HepG2 (cell line): Measurements from ENCODE around the gene ITGB6. TPM values are rescaled to one million over a fixed set of nuclear protein-coding genes. Genes with fewer than 3 reads are reported as not detected.

ENCODE experiments used
- ATAC-seq: fragments of 200-7000 bp; cut with Tn5 transposase; 3 replicates; pipeline ENCODE4 v1.9.1; 2020; ENCODE audit warnings: mild to moderate bottlenecking, moderate library complexity
- BruUV-seq: library from RNA; stranded (reverse); fragments of 400-500 nt; replicated peaks from 2 replicates; lab custom pipeline; 2021; lab: Mats Ljungman, UMichigan
- CTCF ChIA-PET: fragments of 300-600 bp; formaldehyde crosslinking; extraction: SDS; loops from one replicate; lab custom pipeline; 2021; ENCODE audit warnings: low total read pairs, inconsistent platforms, low intra/inter-chr PET ratio; lab: Yijun Ruan, JAX
- POLR2A ChIA-PET: fragments of 350-600 bp; sonication (Branson Sonifier 250); formaldehyde crosslinking; loops from one replicate; lab custom pipeline; 2020; ENCODE audit warnings: antibody characterized with exemption, inconsistent platforms; lab: Yijun Ruan, JAX
- DNase-seq: peaks from one replicate; pipeline ENCODE4 v3.0.0-alpha.2; 2015; ENCODE audit warnings: low spot score
- FAIRE-seq: peaks from 3 replicates; lab custom pipeline; 2011; peaks lifted over from hg19 to GRCh38; lab: Jason Lieb, UNC
- H2AFZ ChIP-seq: one replicate; pipeline ENCODE4 v1.6.1; 2011; ENCODE audit warnings: low read length, inconsistent platforms
- H3K27ac ChIP-seq: fragments of 300-600 bp; 3 replicates; pipeline ENCODE4 v1.8.0; 2011; ENCODE audit warnings: mixed run types, mild to moderate bottlenecking, mixed read lengths, low read length, inconsistent platforms; ENCODE audit not compliant: insufficient read depth; ENCODE audit errors: extremely low read length
- H3K27me3 ChIP-seq, 2 experiments: fragments of 200-600 bp in 1 of 2; 2 replicates in 1 of 2; 3 replicates in 1 of 2; pipeline versions ENCODE4 v1.6.0 to v1.8.0; 2011; ENCODE audit warnings: low read length in 2 of 2, mild to moderate bottlenecking in 2 of 2, moderate library complexity in 2 of 2, inconsistent platforms in 1 of 2; ENCODE audit not compliant: insufficient read depth in 2 of 2, control insufficient read depth in 1 of 2
- H3K36me3 ChIP-seq, 2 experiments: fragments of 200-600 bp in 1 of 2; replicated peaks in 1 of 2; 2 replicates in 1 of 2; 3 replicates in 1 of 2; pipeline versions ENCODE4 v1.5.1 to v1.8.0; 2011; ENCODE audit warnings: low read length in 2 of 2, inconsistent platforms in 1 of 2; ENCODE audit not compliant: insufficient read depth in 2 of 2, control insufficient read depth in 1 of 2
- H3K4me1 ChIP-seq: 2 replicates; pipeline ENCODE4 v1.5.1; 2012; ENCODE audit warnings: low read length, inconsistent platforms; ENCODE audit not compliant: insufficient read depth
- H3K4me2 ChIP-seq: 2 replicates; pipeline ENCODE4 v1.6.0; 2011; ENCODE audit warnings: low read depth, low read length, inconsistent platforms
- H3K4me3 ChIP-seq, 3 experiments: fragments of 200-600 bp in 1 of 3; sonication (generic), shearing (Covaris generic) in 1 of 3; replicated peaks in 1 of 3; 2 replicates each; pipeline ENCODE4 v1.5.1; 2011 to 2016; ENCODE audit warnings: low read length in 3 of 3, inconsistent platforms in 2 of 3, low read depth in 2 of 3, mild to moderate bottlenecking in 2 of 3, control low read depth in 1 of 3, mixed read lengths in 1 of 3; ENCODE audit not compliant: insufficient read depth in 1 of 3
- H3K79me2 ChIP-seq: one replicate; pipeline ENCODE4 v1.6.1; 2011; ENCODE audit warnings: low read length, inconsistent platforms; ENCODE audit not compliant: insufficient read depth
- H3K9ac ChIP-seq: 2 replicates; pipeline ENCODE4 v1.6.0; 2011; ENCODE audit warnings: mild to moderate bottlenecking, low read depth, low read length, inconsistent platforms; ENCODE audit not compliant: insufficient read depth
- H3K9me3 ChIP-seq: 2 replicates; pipeline ENCODE4 v1.5.1; 2012; ENCODE audit warnings: mild to moderate bottlenecking, low read length
- H4K20me1 ChIP-seq: 2 replicates; pipeline ENCODE4 v1.6.0; 2011; ENCODE audit warnings: inconsistent platforms, mild to moderate bottlenecking, low read length, moderate library complexity; ENCODE audit not compliant: insufficient read depth
- HDAC2 ChIP-seq: sonication (generic); formaldehyde crosslinking; IDR thresholded peaks from 2 replicates; pipeline ENCODE4 v1.4.0; 2020; ENCODE audit warnings: missing genetic modification reagents
- HNF4G ChIP-seq, 2 experiments: sonication (generic) in 1 of 2; formaldehyde crosslinking in 1 of 2; IDR thresholded peaks; 2 replicates each; pipeline versions ENCODE4 v1.4.0 to v1.6.1; 2011 to 2020; ENCODE audit warnings: borderline replicate concordance in 2 of 2, low read depth in 2 of 2, mild to moderate bottlenecking in 2 of 2, low read length in 1 of 2, missing genetic modification reagents in 1 of 2, moderate library complexity in 1 of 2
- MIXL1 ChIP-seq: IDR thresholded peaks from 2 replicates; pipeline ENCODE4 v1.6.1; 2016
- SALL2 ChIP-seq: sonication (generic); formaldehyde crosslinking; IDR thresholded peaks from 2 replicates; pipeline ENCODE4 v1.8.1; 2023; ENCODE audit warnings: mild to moderate bottlenecking, missing genetic modification reagents, inconsistent platforms
- TBP ChIP-seq: sonication (generic); formaldehyde crosslinking; IDR thresholded peaks from 2 replicates; pipeline ENCODE4 v1.5.0; 2020; ENCODE audit warnings: missing genetic modification reagents
- ZNF331 ChIP-seq: sonication (generic); formaldehyde crosslinking; IDR thresholded peaks from 2 replicates; pipeline ENCODE4 v1.4.0; 2020; ENCODE audit warnings: missing genetic modification reagents
- WGBS: methylation state at CpG from one replicate; pipeline ENCODE4 v1.1.6; 2017; ENCODE audit warnings: low lambda C conversion rate; 5-methylcytosine and 5-hydroxymethylcytosine counted together
- in situ Hi-C: cut with HindIII; loops from 2 replicates; pipeline ENCODE4 v1.10.0; 2017; ENCODE audit warnings: low pct_unique_long_range_greater_than_20kb; ENCODE audit not compliant: extremely low pct_ligation_motif_present
- intact Hi-C: fragments of 100-400 bp; cut with micrococcal nuclease; formaldehyde crosslinking; loops from one replicate; pipeline ENCODE4 v1.10.0; 2022; ENCODE audit not compliant: unreplicated experiment
- polyA plus RNA-seq, 8 experiments: library from polyadenylated mRNA; depleted of rRNA in 3 of 8; stranded (reverse) in 7 of 8; unstranded in 1 of 8; fragments of >200 nt; fragmentation: Illumina TruSeq in 4 of 8; extraction: Trizol in 4 of 8; gene quantifications; 2 replicates each; pipeline versions ENCODE4 v1.2.1 to v1.2.3, GENCODE V29; 2011 to 2016; ENCODE audit warnings: low read depth in 4 of 8, missing spikeins in 1 of 8, mixed read lengths in 1 of 8; ENCODE audit not compliant: insufficient read depth in 1 of 8
- total RNA-seq, 5 experiments: library from RNA; depleted of rRNA; stranded (reverse); fragments of >200 nt; fragmentation: Illumina TruSeq; extraction: Trizol; gene quantifications; 2 replicates each; pipeline ENCODE4 v1.2.3, GENCODE V29; 2016; ENCODE audit warnings: low read depth in 1 of 5
- TF ChIP-seq, protein P1 (sequence below): sonication (generic); formaldehyde crosslinking; IDR thresholded peaks from 2 replicates; pipeline ENCODE4 v1.5.1; 2020; ENCODE audit warnings: mild to moderate bottlenecking, missing genetic modification reagents, moderate library complexity
- TF ChIP-seq, protein P2 (sequence below): IDR thresholded peaks from 2 replicates; pipeline ENCODE4 v1.6.1; 2016; ENCODE audit warnings: missing compliant biosample characterization, missing genetic modification reagents, borderline replicate concordance
- TF ChIP-seq, protein P3 (sequence below): sonication (generic); formaldehyde crosslinking; IDR thresholded peaks from 2 replicates; pipeline ENCODE4 v1.5.0; 2020; ENCODE audit warnings: mild to moderate bottlenecking, missing genetic modification reagents
- TF ChIP-seq, protein P4 (sequence below): sonication (generic); formaldehyde crosslinking; IDR thresholded peaks from 2 replicates; pipeline ENCODE4 v1.4.0; 2020; ENCODE audit warnings: mild to moderate bottlenecking, missing genetic modification reagents, borderline replicate concordance

Gene ITGB6
- total and polyA plus RNA-seq, 2 of the 13 experiments (the other 11 are each of a cell fraction or from before 2014, with no cell fraction given), result not detected

DNA sequence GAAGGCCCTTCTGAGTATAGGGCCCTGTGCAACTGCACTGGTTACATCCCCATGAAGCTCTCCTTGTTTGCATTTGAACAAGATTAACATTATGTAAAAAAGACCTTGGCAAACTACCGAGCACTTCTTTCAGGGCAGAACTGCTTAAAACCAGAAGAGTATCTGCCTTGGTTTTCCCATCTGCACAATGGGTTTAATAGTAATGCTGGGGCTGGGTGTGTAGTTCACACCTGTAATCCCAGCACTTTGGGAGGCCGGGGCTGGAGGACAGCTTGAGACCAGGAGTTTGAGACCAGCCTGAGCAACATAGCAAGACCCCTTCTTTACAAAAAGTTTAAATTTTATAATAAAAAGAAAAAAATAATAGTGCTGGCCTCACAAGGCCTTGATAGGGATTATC is 146.1 kb downstream of the ITGB6 start:
- FAIRE-seq, result no peak
- Histone ChIP-seq H3K4me3 (no peak overlapping the region), H2AFZ (no peak overlapping the region), H3K79me2 (no peaks in the 10 kb centered on the region), H3K9ac (no peak overlapping the region), H3K9me3 (no peaks in the 10 kb centered on the region), H3K27ac (no peak overlapping the region), H4K20me1 (no peaks in the 10 kb centered on the region), H3K36me3 (no peaks in the 10 kb centered on the region), H3K27me3 (peaks cover 0 to 13% of the 10 kb centered on the region in 2 experiments; a peak in 3 of 5 replicates), H3K4me1 (peaks cover 11% of the 10 kb centered on the region; the same call in 1 of the 2 replicates), H3K4me2 (no peak overlapping the region)
- intact Hi-C loops, result no loop called here
- ChIA-PET CTCF (no interaction called here), POLR2A (no interaction called here)
- 0% methylated on average over 2 of the region's 2 CpGs for WGBS
- ATAC-seq, result no peak
- no peak for DNase-seq
- in situ Hi-C loops, result no loop called here
- no TSS peak for BruUV-seq
- no peak for TF ChIP-seq SALL2 (CRISPR knock-in tag)
- TF ChIP-seq ZNF331 (CRISPR knock-in tag), result no peak
- no peak for TF ChIP-seq HNF4G (IDR thresholded peaks at IDR 0.05; ENCODE audit: borderline replicate concordance, low read depth, low read length)
- TF ChIP-seq HNF4G (CRISPR knock-in tag; IDR thresholded peaks at IDR 0.05; ENCODE audit: borderline replicate concordance, low read depth), result no peak
- TF ChIP-seq, protein P1, sequence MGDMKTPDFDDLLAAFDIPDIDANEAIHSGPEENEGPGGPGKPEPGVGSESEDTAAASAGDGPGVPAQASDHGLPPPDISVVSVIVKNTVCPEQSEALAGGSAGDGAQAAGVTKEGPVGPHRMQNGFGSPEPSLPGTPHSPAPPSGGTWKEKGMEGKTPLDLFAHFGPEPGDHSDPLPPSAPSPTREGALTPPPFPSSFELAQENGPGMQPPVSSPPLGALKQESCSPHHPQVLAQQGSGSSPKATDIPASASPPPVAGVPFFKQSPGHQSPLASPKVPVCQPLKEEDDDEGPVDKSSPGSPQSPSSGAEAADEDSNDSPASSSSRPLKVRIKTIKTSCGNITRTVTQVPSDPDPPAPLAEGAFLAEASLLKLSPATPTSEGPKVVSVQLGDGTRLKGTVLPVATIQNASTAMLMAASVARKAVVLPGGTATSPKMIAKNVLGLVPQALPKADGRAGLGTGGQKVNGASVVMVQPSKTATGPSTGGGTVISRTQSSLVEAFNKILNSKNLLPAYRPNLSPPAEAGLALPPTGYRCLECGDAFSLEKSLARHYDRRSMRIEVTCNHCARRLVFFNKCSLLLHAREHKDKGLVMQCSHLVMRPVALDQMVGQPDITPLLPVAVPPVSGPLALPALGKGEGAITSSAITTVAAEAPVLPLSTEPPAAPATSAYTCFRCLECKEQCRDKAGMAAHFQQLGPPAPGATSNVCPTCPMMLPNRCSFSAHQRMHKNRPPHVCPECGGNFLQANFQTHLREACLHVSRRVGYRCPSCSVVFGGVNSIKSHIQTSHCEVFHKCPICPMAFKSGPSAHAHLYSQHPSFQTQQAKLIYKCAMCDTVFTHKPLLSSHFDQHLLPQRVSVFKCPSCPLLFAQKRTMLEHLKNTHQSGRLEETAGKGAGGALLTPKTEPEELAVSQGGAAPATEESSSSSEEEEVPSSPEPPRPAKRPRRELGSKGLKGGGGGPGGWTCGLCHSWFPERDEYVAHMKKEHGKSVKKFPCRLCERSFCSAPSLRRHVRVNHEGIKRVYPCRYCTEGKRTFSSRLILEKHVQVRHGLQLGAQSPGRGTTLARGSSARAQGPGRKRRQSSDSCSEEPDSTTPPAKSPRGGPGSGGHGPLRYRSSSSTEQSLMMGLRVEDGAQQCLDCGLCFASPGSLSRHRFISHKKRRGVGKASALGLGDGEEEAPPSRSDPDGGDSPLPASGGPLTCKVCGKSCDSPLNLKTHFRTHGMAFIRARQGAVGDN (CRISPR knock-in tag), result no peak
- TF ChIP-seq, protein P2, sequence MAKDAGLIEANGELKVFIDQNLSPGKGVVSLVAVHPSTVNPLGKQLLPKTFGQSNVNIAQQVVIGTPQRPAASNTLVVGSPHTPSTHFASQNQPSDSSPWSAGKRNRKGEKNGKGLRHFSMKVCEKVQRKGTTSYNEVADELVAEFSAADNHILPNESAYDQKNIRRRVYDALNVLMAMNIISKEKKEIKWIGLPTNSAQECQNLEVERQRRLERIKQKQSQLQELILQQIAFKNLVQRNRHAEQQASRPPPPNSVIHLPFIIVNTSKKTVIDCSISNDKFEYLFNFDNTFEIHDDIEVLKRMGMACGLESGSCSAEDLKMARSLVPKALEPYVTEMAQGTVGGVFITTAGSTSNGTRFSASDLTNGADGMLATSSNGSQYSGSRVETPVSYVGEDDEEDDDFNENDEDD (CRISPR knock-in tag), result no peak
- TF ChIP-seq MIXL1, result no peak
- TF ChIP-seq HDAC2 (CRISPR knock-in tag), result no peak
- no peak for TF ChIP-seq TBP (CRISPR knock-in tag)
- TF ChIP-seq, protein P3, sequence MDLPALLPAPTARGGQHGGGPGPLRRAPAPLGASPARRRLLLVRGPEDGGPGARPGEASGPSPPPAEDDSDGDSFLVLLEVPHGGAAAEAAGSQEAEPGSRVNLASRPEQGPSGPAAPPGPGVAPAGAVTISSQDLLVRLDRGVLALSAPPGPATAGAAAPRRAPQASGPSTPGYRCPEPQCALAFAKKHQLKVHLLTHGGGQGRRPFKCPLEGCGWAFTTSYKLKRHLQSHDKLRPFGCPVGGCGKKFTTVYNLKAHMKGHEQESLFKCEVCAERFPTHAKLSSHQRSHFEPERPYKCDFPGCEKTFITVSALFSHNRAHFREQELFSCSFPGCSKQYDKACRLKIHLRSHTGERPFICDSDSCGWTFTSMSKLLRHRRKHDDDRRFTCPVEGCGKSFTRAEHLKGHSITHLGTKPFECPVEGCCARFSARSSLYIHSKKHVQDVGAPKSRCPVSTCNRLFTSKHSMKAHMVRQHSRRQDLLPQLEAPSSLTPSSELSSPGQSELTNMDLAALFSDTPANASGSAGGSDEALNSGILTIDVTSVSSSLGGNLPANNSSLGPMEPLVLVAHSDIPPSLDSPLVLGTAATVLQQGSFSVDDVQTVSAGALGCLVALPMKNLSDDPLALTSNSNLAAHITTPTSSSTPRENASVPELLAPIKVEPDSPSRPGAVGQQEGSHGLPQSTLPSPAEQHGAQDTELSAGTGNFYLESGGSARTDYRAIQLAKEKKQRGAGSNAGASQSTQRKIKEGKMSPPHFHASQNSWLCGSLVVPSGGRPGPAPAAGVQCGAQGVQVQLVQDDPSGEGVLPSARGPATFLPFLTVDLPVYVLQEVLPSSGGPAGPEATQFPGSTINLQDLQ (CRISPR knock-in tag), result no peak
- TF ChIP-seq, protein P4, sequence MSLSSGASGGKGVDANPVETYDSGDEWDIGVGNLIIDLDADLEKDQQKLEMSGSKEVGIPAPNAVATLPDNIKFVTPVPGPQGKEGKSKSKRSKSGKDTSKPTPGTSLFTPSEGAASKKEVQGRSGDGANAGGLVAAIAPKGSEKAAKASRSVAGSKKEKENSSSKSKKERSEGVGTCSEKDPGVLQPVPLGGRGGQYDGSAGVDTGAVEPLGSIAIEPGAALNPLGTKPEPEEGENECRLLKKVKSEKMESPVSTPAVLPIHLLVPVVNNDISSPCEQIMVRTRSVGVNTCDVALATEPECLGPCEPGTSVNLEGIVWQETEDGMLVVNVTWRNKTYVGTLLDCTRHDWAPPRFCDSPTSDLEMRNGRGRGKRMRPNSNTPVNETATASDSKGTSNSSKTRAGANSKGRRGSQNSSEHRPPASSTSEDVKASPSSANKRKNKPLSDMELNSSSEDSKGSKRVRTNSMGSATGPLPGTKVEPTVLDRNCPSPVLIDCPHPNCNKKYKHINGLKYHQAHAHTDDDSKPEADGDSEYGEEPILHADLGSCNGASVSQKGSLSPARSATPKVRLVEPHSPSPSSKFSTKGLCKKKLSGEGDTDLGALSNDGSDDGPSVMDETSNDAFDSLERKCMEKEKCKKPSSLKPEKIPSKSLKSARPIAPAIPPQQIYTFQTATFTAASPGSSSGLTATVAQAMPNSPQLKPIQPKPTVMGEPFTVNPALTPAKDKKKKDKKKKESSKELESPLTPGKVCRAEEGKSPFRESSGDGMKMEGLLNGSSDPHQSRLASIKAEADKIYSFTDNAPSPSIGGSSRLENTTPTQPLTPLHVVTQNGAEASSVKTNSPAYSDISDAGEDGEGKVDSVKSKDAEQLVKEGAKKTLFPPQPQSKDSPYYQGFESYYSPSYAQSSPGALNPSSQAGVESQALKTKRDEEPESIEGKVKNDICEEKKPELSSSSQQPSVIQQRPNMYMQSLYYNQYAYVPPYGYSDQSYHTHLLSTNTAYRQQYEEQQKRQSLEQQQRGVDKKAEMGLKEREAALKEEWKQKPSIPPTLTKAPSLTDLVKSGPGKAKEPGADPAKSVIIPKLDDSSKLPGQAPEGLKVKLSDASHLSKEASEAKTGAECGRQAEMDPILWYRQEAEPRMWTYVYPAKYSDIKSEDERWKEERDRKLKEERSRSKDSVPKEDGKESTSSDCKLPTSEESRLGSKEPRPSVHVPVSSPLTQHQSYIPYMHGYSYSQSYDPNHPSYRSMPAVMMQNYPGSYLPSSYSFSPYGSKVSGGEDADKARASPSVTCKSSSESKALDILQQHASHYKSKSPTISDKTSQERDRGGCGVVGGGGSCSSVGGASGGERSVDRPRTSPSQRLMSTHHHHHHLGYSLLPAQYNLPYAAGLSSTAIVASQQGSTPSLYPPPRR (CRISPR knock-in tag), result no peak
